HG02943 (cell line): ENCODE data around the gene CYSRT1.

Experiments used
- ATAC-seq: cut with Tn5 transposase; IDR thresholded peaks from one replicate; pipeline ENCODE4 v1.9.1; 2021; ENCODE audit warnings: mild to moderate bottlenecking, low read depth, moderate library complexity; ENCODE audit not compliant: unreplicated experiment

The CYSRT1 gene

DNA sequence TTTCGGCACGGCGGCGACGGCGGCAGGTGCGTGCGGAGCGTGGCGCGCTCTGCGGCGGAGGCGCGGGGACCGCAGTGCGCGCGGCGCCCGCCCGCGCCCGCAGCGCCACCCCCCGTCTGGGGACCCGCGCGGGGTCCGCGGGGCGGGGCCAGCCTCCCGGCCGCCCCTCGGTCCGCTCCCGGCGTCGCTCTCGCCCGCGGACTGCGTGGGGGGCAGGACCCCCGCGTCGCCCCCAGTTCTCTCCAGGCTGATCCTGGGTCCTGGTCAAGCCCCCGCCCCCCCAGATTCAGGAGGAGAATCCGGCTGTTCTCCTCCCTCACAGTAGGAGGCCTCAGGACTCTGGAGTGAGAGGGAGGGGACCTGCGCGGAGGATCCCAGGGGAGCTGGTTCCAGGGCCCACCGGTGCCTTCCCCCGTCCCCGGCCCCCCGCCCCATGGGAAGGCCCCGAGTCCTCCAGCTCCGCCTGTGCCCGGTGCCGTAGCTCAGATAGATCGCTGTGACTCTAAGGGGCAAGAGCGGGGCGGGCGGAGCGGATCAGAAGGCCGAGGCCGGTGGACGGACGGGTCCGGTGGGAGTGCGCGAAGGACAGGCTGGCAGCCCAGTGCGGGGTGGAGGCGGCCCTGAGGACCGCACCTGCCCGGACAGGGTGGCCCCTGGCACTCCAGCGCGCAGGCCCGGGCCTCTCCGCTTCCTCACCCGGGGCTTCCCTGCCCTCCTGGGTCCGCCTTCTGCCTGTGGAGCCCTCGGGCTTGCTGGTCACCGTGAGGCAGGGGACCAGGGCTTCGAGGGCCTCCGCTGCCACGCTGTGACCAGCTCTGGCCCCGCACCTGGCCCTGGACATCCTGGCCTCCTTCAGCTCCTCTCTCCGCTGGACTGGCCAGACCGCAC is 2.5 kb upstream of the CYSRT1 start, which contains the start of gene RNF208:
TSS of gene RNF208 (minus strand) at position 51 of the 888 bp plus-strand sequence. CDS start 1,028 bp downstream, outside the sequence.
- ATAC-seq = peak; percentile 2

DNA sequence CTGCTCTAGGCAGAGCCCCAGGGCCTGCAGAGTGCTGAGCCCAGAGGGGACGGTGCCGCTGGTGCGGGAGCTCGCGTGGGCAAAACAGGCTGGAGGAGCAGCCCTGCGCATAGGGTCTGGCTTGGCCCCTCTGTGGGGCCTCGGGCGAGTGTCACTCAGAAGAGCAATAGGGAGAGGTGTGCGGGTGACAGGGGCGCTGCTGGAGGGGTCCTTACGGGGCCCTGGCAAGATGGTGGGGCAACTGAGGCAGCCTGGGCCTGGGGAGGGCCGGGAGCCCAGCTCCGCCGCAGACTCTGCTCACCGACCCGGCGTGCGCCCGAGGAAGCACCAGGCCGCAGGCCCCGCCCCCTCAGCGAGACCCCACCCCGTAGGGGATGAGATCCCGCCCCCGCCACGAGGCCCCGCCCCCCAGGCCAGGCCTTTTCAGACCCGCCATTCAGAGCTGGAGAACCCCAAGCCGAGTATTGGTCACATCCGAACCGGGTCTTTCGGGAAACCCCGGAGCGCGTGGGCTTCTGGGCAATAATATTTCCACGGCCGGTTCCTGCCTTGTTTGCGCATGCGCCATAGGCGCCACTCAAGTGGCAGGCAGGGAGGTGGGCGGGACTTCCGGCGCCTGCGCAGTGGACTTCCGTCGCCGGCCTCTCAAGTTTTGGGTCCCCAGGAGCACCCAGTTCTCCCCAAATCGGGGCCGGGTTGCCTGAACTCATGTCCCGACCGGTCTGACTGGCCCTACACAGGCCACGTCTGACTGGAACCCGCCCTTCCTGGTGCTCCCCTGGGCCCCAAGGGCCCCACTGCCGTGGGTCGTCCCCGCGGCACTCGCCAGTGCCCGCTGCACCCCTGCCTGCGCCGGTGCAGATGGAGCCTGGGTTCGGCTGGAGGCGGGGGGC is 1.6 kb upstream of the CYSRT1 start:
- ATAC-seq = peak; percentile 57

DNA sequence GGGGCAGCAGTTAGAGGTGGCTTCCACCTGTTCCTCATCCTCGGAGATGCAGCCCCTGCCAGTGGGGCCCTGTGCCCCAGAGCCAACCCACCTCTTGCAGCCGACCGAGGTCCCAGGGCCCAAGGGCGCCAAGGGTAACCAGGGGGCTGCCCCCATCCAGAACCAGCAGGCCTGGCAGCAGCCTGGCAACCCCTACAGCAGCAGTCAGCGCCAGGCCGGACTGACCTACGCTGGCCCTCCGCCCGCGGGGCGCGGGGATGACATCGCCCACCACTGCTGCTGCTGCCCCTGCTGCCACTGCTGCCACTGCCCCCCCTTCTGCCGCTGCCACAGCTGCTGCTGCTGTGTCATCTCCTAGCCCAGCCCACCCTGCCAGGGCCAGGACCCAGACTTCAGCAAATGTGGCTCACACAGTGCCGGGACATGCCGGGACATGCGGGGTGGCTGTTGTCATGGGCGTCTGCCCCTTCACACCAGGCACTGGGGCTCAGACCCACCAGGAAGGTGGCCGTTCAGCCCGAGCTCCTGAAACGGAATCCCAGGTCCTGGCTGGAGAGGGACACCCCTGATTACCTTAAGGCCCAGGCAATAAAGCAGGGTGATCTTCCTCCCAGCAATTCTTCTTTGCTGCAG is 841 bp downstream of the CYSRT1 start:
- ATAC-seq = no peak

GRCh38 chr9:137226338-137227053 is 1.5 kb downstream of the CYSRT1 start:
- no peak for ATAC-seq

DNA sequence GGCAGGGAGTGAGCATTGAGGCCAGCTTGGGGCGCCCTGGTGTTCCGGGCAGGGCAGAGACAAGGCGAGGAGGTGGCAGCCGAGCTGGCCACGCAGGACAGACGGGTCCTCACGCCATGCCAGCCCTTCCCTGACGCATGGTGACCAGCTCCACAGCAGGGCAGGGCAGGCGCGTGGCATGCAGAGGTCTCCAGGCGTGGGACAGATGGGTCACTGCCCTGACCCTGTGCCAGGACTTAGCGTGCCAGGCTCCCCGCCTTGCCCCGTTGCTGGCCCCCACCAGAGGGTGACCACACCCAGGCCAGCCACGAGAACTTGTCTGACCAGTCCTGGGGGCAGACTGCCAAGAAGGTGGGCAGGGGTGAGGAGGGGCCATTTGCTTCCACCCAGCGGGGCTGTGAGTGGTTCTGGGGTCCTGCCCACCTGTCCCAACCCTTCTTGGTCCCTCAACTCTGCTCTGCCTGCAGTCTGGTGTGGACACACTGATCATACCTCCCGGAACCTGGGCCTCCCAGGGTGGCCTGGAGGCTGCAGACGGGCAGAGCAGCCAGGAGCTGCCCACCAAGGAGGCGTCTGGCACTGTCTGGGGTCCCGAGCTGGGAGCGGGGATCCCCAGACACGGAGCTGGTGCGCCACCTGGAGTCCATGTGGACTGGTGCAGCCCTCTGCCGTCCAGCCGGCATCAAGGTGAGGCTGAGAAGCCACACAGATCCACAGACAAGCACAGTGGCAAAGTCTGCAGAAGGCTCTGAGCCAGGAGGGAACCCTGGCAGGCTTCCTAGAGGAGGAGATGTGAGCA is 2.3 kb downstream of the CYSRT1 start, which contains the start of gene RNF224:
TSS of gene RNF224 (plus strand) at position 449 of the 799 bp plus-strand sequence. CDS start 834 bp downstream, outside the sequence.
- ATAC-seq = no peak

- no peak for ATAC-seq
Measured at GRCh38 chr9:137227853-137228505, 3.0 kb downstream of the CYSRT1 start.

DNA sequence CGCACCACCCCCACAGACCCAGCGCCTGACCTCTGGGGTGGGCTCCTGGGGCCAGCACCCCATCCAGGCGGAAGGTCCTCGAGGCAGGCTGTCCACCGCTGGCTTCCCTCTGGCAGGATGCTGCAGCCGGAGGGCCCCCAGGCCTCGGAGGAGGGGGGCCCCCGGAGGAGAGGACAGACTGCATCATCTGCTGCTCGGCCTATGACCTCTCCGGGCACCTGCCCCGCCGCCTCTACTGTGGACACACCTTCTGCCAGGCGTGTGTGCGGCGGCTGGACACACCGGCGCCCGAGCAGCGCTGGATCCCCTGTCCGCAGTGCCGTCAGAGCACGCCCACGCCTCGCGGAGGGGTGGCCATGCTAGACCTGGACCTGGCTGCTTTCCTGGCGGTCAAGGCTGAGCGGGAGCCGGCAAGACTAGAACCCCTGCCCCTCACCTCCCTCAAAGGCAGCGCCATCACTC is 3.6 kb downstream of the CYSRT1 start:
- no peak for ATAC-seq

DNA sequence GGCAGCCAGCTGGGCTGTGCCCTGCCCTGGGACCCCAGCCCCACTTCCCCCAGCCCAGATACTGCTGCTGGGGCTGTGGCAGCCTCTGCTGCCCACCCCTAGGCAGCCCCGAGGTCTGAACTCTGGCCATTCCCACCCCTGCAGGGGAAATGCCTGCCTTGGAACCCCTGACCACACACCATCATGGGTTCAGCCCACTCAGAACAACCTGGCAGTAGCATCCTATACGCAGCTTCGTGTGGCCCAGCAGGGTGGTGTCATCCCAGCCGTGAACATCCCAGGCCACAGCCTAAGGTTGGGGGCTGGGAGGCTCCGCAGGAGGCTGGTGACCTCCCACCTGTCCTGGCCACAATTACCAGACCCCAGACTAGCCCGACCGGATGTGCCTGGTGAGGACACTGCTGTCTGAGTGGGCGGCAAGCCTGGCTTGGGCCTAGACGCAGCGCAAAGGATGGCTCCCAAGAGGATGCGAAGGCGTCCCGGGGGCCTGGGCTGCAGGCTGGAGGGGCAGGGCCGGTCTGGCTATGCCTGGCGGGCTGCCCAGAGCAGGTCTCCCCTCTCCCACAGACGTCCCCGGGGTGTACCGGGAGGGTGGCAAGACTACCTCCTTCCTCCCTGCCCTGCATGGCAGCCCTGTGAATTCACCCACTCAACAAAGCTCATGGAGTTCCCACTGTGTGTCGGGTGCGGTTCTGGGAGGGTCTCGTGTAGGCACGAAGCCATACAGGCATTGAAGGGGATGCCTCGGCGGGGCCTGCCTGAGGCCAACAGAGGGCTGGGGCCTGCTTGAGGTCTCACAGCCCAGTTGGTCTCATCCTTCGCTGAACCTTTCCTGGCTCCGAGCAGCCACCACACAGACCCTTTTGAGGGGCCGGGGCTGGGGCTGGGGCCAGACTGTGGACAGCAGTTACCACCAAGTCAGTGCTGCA is 4.3 kb downstream of the CYSRT1 start:
- ATAC-seq = no peak

- no peak for ATAC-seq
Measured at GRCh38 chr9:137229903-137230704, 5.1 kb downstream of the CYSRT1 start.

GRCh38 chr9:137230705-137231371 is 5.9 kb downstream of the CYSRT1 start, which contains the start of gene SLC34A3:
TSS of gene SLC34A3 (plus strand) at chr9:137230901. CDS start at chr9:137231703, 802 bp downstream.
- no peak for ATAC-seq

DNA sequence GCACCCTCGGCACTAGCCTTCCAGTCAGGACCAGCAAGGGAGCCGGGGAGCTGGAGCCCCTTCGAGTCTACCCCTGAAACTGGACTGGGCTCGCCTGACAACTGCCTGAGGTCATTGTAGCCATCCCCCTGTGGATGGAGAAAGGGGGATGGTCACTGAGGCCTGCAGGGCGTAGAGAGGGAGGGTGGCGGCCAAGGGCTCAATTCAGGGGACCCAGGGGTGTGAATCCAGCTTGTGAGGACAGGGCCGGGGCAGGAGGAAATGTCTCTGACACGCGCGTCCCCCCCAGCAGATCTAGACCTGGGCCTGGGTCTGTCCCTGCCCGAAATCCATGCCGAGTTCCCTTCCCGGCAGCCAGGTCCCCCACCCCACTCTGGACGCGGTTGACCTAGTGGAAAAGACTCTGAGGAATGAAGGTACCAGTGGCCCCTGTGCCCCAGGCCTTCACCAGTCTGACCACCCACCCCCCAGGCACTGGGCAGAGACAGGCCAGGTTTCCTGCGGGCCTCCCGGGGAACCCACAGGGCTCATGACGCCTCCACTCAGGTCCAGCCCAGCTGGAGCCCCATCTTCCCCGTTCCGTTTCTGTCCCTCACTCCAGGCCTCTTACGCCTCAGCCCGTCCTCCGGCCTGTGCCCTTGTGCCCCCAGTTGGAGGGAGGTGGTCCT is 6.5 kb downstream of the CYSRT1 start:
- ATAC-seq = no peak

DNA sequence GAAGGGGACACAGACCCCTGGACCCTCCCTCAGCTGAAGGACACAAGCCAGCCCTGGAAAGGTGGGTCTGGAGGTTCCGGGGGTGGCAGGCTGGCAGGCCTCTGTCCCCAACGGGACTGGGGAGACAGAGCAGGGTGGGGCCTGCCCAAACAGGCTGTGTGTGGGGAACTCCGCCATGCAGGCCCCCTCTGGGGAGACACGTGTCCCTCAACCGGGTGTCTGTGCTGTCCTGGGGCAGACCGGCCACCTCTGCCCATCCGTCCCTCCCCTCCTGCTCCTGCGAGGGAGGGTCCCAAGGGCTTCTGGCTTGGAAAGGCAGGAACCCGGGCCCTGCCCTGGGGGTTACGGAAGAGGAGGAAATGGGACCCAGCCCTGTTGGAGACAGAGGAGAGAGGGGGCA is 7.1 kb downstream of the CYSRT1 start:
- no peak for ATAC-seq

GRCh38 chr9:137232510-137232909 is 7.5 kb downstream of the CYSRT1 start:
- no peak for ATAC-seq

DNA sequence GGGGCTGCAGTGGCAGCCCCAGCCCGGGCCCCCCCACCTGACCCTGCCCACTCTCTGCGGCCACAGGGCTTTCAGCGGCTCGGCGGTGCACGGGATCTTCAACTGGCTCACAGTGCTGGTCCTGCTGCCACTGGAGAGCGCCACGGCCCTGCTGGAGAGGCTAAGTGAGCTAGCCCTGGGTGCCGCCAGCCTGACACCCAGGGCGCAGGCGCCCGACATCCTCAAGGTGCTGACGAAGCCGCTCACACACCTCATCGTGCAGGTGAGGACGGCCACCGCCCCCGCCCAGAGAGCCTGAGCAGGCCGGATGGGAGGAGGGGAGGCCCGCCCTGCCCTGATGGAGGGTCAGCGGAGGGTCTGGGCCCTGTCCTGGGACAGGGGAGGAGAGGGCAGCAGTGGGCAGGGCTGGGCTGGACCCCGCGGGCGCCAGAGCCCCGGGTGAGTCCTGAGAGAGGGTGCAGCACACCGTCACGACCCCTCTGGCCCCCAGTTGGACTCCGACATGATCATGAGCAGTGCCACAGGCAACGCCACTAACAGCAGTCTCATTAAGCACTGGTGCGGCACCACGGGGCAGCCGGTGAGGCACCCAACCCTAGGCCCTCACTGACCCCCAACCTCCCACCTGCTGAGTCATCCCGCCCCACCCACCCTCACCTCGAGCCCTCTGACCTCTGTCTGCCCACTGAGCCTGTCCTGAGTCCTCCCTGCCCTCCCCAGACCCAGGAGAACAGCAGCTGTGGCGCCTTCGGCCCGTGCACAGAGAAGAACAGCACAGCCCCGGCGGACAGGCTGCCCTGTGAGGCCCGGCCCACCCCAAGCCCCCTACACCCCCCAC is 8.4 kb downstream of the CYSRT1 start:
- ATAC-seq = no peak
